Natural killer cell (primary cell): ENCODE results near the gene NTM. TPM values are rescaled to one million over a fixed set of nuclear protein-coding genes. Genes with fewer than 3 reads are reported as not detected.

Experiments used
- ATAC-seq, 3 donors: fragments of 150-1000 bp in 2 of 3; fragments of 200-7000 bp in 1 of 3; cut with Tn5 transposase; 1 replicate in 1 of 3; 2 replicates in 2 of 3; pipeline ENCODE4 v1.10.0; 2021; ENCODE audit warnings: mild to moderate bottlenecking in 2 of 3, moderate library complexity in 2 of 3
- DNase-seq, 2 donors: peaks; one replicate each; pipeline versions ENCODE4 v3.0.0 to v3.0.0-alpha.2; 2013 to 2021; ENCODE audit warnings: mixed read lengths in 1 of 2
- H3K27ac ChIP-seq: one replicate; pipeline ENCODE4 v1.5.1; 2013; ENCODE audit warnings: mild to moderate bottlenecking, low read length
- H3K27me3 ChIP-seq: one replicate; pipeline ENCODE4 v1.6.1; 2013; ENCODE audit warnings: low read length; ENCODE audit not compliant: control insufficient read depth, insufficient read depth
- H3K36me3 ChIP-seq: one replicate; pipeline ENCODE4 v1.6.1; 2013; ENCODE audit warnings: low read length; ENCODE audit not compliant: control insufficient read depth, insufficient read depth
- H3K4me1 ChIP-seq: one replicate; pipeline ENCODE4 v1.6.1; 2013; ENCODE audit warnings: low read length; ENCODE audit not compliant: control insufficient read depth, insufficient read depth
- H3K4me3 ChIP-seq: one replicate; pipeline ENCODE4 v1.5.1; 2013; ENCODE audit warnings: low read length
- H3K9me3 ChIP-seq: one replicate; pipeline ENCODE4 v1.6.1; 2013; ENCODE audit warnings: low read length; ENCODE audit not compliant: control insufficient read depth, insufficient read depth
- H3K27ac Mint-ChIP-seq, 2 donors: one replicate each; pipeline ENCODE4 v1.8.0; 2022; ENCODE audit warnings: mild to moderate bottlenecking in 2 of 2, mixed read lengths in 2 of 2, moderate library complexity in 1 of 2
- H3K27me3 Mint-ChIP-seq, 2 donors: one replicate each; pipeline ENCODE4 v1.8.0; 2022; ENCODE audit warnings: low read depth in 2 of 2, mixed read lengths in 2 of 2
- H3K36me3 Mint-ChIP-seq: one replicate; pipeline ENCODE4 v1.8.0; 2022; ENCODE audit warnings: mixed read lengths
- H3K4me1 Mint-ChIP-seq, 2 donors: one replicate each; pipeline ENCODE4 v1.8.0; 2022; ENCODE audit warnings: mixed read lengths in 2 of 2
- H3K4me3 Mint-ChIP-seq: one replicate; pipeline ENCODE4 v1.8.0; 2022; ENCODE audit warnings: mild to moderate bottlenecking, moderate library complexity, mixed read lengths
- H3K9me3 Mint-ChIP-seq, 2 donors: one replicate each; pipeline ENCODE4 v1.8.0; 2022; ENCODE audit warnings: mixed read lengths in 2 of 2
- WGBS: methylation state at CpG from one replicate; pipeline ENCODE4 v1.1.7; 2013; ENCODE audit warnings: missing lambda C conversion rate; ENCODE audit not compliant: insufficient coverage; 5-methylcytosine and 5-hydroxymethylcytosine counted together
- intact Hi-C: fragments of 100-400 bp; cut with micrococcal nuclease; formaldehyde crosslinking; loops from one replicate; pipeline ENCODE4 v1.14.2; 2022
- total RNA-seq, 4 donors: library from RNA; stranded (reverse); fragments of 120-200 nt in 1 of 4; gene quantifications; one replicate each; pipeline versions ENCODE4 v1.2.3 to v1.2.4, GENCODE V29; 2013 to 2022
- TF ChIP-seq, protein P1 (sequence below): fragments of 200-600 bp; IDR thresholded peaks from one replicate; pipeline ENCODE4 v1.8.0; 2022; ENCODE audit warnings: antibody characterized with exemption

NTM gene
- total RNA-seq, 3 donors from 2014 or later (not counting 1 experiment from before 2014, with no cell fraction given): not detected

DNA sequence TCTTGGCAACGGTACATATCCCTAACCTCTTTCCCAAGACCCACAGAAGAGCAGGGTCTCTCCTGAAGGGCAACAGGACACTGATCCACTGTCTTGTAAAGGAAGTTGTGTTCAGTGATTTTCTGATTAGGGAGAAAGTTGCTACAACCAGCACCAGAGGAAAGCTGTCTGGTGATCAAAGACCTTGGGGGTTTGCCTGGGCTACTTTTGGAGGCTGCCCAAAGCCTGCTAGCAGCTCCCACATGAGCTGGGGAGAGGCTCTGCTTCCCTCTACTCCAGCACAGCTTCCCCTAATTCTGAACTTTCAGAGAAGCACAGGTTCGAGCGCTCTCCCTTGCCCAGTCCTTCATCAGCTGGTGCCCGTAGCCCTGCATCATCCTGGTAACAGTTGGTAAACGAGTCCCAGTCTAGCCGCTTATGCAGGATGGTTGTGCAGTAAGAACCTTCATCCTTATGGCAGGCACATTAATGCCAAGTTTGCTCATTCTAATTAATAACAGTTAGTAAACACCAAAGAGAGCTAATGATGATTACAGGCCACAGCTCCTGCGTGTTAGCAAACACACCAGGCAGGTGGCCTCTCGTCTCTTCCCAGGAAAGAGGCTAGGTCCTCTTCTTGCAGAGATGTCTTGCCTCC is 173.1 kb downstream of the NTM start:
- intact Hi-C loops: no loop called here
- no peak for ATAC-seq
- no peak for DNase-seq
- Mint-ChIP-seq H3K36me3 (no peaks in the 10 kb centered on the region), H3K9me3 (no peaks in the 10 kb centered on the region), H3K4me3 (no peak overlapping the region), H3K27me3 (peaks cover 0 to 6% of the 10 kb centered on the region in 2 donors), H3K27ac (no peak overlapping the region), H3K4me1 (no peaks in the 10 kb centered on the region)
- TF ChIP-seq, protein P1, sequence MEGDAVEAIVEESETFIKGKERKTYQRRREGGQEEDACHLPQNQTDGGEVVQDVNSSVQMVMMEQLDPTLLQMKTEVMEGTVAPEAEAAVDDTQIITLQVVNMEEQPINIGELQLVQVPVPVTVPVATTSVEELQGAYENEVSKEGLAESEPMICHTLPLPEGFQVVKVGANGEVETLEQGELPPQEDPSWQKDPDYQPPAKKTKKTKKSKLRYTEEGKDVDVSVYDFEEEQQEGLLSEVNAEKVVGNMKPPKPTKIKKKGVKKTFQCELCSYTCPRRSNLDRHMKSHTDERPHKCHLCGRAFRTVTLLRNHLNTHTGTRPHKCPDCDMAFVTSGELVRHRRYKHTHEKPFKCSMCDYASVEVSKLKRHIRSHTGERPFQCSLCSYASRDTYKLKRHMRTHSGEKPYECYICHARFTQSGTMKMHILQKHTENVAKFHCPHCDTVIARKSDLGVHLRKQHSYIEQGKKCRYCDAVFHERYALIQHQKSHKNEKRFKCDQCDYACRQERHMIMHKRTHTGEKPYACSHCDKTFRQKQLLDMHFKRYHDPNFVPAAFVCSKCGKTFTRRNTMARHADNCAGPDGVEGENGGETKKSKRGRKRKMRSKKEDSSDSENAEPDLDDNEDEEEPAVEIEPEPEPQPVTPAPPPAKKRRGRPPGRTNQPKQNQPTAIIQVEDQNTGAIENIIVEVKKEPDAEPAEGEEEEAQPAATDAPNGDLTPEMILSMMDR: no peak
- H3K27me3 ChIP-seq: no peaks in the 10 kb centered on the region
- H3K4me1 ChIP-seq: no peaks in the 10 kb centered on the region
- no peak overlapping the region for H3K27ac ChIP-seq
- no peaks in the 10 kb centered on the region for H3K36me3 ChIP-seq
- no peaks in the 10 kb centered on the region for H3K9me3 ChIP-seq
- 68% methylated on average over 7 of the region's 8 CpGs for WGBS
- H3K4me3 ChIP-seq: no peak overlapping the region

DNA sequence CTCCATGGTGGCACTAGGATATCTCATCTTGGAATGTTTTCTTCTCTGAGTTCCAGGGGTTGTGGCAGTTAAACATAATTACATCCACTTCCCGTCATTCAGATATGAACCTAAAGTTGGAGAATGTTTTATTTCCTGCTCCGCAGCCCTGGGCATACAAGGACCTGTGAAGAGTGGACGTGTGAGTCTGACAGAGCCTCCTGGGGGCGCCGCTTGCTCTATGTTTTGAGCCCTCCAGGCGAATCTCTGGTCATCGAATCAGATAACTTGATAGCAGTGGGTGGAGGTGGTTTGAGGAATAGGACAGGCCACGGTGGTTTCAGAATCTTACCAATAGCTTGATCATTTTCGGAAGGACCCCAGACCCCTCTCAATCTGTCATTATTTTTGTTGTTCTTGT is 174.2 kb downstream of the NTM start:
- Mint-ChIP-seq H3K9me3 (no peaks in the 10 kb centered on the region), H3K27me3 (peaks cover 0 to 6% of the 10 kb centered on the region in 2 donors), H3K4me3 (no peak overlapping the region), H3K27ac (no peak overlapping the region), H3K4me1 (no peaks in the 10 kb centered on the region), H3K36me3 (no peaks in the 10 kb centered on the region)
- DNase-seq (no peak), ATAC-seq (no peak)
- 46% methylated on average over 8 of the region's 9 CpGs for WGBS
- Histone ChIP-seq H3K36me3 (no peaks in the 10 kb centered on the region), H3K27me3 (no peaks in the 10 kb centered on the region), H3K9me3 (no peaks in the 10 kb centered on the region), H3K27ac (no peak overlapping the region), H3K4me1 (no peaks in the 10 kb centered on the region), H3K4me3 (no peak overlapping the region)
- TF ChIP-seq, protein P1: no peak
- intact Hi-C loops: no loop called here

DNA sequence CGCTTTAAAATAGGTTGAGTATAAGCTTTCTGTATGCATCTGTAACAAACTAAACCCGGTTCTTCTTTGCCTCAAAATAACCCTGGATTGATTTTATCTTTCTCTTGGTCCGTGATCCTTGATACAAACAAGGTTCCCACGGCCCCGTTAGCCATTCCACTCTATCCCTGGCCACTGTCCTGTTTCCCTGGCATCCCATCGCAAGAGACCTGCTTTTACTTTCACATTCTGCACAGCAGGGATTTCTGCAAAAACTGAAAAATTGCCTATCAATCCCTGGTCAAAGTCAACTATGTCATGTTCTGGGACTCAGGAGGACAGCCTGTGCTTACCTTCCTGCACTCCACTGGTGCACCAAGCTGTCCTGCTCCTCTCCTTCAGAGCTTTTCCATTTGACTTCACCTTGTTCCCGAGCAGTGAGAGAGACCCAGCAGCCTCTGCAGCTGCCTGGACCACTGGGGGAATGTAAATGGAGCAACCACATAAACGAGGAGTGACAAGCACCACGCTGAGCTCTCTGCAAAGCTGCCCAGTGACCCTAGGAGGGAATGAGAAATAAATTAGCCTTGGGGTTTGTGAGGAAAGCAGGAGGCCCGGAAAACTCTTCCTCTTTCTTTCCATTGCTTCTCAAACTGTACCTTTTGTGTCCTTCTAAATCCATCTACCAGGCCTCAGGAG is 175.9 kb downstream of the NTM start:
- Histone ChIP-seq H3K4me1 (no peaks in the 10 kb centered on the region), H3K27me3 (no peaks in the 10 kb centered on the region), H3K9me3 (no peaks in the 10 kb centered on the region), H3K4me3 (no peak overlapping the region), H3K27ac (no peak overlapping the region), H3K36me3 (no peaks in the 10 kb centered on the region)
- DNase-seq (no peak), ATAC-seq (no peak)
- Mint-ChIP-seq H3K9me3 (no peaks in the 10 kb centered on the region), H3K4me3 (no peak overlapping the region), H3K27ac (no peak overlapping the region), H3K36me3 (no peaks in the 10 kb centered on the region), H3K27me3 (peaks cover 0 to 6% of the 10 kb centered on the region in 2 donors), H3K4me1 (no peaks in the 10 kb centered on the region)
- TF ChIP-seq, protein P1: no peak
- 55% methylated on average over 9 of the region's 10 CpGs for WGBS
- intact Hi-C loops: no loop called here
